Suppressor macrophage treated with lipopolysaccharide for 4 hours (primary cell): ENCODE data around the gene THAP7.
"Not testable (repeated sequence)": the region's sequence is repeated elsewhere in the genome, so short reads cannot be mapped to it uniquely, and the experiment has no call there.

Experiments
- DNase-seq: peaks from one replicate; pipeline ENCODE4 v3.0.0-alpha.2; 2020

THAP7 gene

GRCh38 chr22:21012446-21013407 is 10.8 kb upstream of the THAP7 start:
- DNase-seq: no peak

GRCh38 chr22:21010426-21011113 is 8.7 kb upstream of the THAP7 start:
- DNase-seq: no peak

- DNase-seq: peak; percentile 6
Measured at GRCh38 chr22:21009638-21010425, 7.9 kb upstream of the THAP7 start.

- DNase-seq: not testable (repeated sequence)
Measured at GRCh38 chr22:21009208-21009607, 7.3 kb upstream of the THAP7 start.

- DNase-seq: no peak
Measured at GRCh38 chr22:21003782-21004181, 1.9 kb upstream of the THAP7 start.

GRCh38 chr22:21000987-21001600 is 824 bp downstream of the THAP7 start:
- no peak for DNase-seq

- no peak for DNase-seq
Measured at GRCh38 chr22:21000207-21000986, 1.5 kb downstream of the THAP7 start.

GRCh38 chr22:20999350-21000206 is 2.3 kb downstream of the THAP7 start:
- no peak for DNase-seq

GRCh38 chr22:20998411-20999336 is 3.2 kb downstream of the THAP7 start:
- DNase-seq: no peak

- no peak for DNase-seq
Measured at GRCh38 chr22:20997536-20998257, 4.2 kb downstream of the THAP7 start.

GRCh38 chr22:20996598-20997535 is 5.1 kb downstream of the THAP7 start:
- no peak for DNase-seq

GRCh38 chr22:20996031-20996410 is 5.9 kb downstream of the THAP7 start:
- no peak for DNase-seq

- no peak for DNase-seq
Measured at GRCh38 chr22:20995329-20996030, 6.4 kb downstream of the THAP7 start.

- DNase-seq: no peak
Measured at GRCh38 chr22:20994902-20995241, 7.0 kb downstream of the THAP7 start.

- no peak for DNase-seq
Measured at GRCh38 chr22:20994128-20994901, 7.6 kb downstream of the THAP7 start.

GRCh38 chr22:20993304-20994127 is 8.4 kb downstream of the THAP7 start:
- no peak for DNase-seq
